ENCODE measurements around the gene SUSD3.

DNA sequence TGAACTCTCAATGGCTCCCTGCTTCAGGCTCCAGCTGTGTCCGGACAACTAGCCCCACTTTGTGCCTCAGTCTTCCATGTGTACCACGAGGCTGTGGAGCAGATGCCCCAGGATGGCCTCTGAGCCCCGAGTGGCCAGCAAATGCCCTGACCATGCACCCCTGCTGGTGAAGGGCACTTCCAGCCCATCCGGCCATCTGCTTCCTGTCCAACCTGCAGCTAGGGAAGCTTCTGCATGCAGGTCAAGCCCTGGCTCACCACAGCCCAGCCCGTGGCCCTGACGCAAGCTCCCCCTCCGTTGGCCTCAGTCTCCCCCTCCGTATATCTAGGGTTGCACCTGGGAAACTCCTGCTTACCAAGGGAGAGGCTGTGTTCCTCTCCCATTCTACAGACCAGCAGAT lies 70.8 kb downstream of the SUSD3 start:
- TF ChIP-seq, protein P1, sequence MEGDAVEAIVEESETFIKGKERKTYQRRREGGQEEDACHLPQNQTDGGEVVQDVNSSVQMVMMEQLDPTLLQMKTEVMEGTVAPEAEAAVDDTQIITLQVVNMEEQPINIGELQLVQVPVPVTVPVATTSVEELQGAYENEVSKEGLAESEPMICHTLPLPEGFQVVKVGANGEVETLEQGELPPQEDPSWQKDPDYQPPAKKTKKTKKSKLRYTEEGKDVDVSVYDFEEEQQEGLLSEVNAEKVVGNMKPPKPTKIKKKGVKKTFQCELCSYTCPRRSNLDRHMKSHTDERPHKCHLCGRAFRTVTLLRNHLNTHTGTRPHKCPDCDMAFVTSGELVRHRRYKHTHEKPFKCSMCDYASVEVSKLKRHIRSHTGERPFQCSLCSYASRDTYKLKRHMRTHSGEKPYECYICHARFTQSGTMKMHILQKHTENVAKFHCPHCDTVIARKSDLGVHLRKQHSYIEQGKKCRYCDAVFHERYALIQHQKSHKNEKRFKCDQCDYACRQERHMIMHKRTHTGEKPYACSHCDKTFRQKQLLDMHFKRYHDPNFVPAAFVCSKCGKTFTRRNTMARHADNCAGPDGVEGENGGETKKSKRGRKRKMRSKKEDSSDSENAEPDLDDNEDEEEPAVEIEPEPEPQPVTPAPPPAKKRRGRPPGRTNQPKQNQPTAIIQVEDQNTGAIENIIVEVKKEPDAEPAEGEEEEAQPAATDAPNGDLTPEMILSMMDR (conservative IDR thresholded peaks at IDR 0.05 in 1 of 2, IDR thresholded peaks at IDR 0.05 in 1 of 2; ENCODE audit: low read depth in 1 of 2, low read length in 2 of 2): no peak
- TF ChIP-seq EZH2 (IDR thresholded peaks at IDR 0.05; ENCODE audit: low read length, missing control alignments): no peak
